ENCODE data around the gene LPAR3. TPM values are rescaled to one million over a fixed set of nuclear protein-coding genes. Genes with fewer than 3 reads are reported as not detected.

LPAR3 gene
- total RNA-seq, 1 experiment from 2014 or later, result 9.8 TPM

DNA sequence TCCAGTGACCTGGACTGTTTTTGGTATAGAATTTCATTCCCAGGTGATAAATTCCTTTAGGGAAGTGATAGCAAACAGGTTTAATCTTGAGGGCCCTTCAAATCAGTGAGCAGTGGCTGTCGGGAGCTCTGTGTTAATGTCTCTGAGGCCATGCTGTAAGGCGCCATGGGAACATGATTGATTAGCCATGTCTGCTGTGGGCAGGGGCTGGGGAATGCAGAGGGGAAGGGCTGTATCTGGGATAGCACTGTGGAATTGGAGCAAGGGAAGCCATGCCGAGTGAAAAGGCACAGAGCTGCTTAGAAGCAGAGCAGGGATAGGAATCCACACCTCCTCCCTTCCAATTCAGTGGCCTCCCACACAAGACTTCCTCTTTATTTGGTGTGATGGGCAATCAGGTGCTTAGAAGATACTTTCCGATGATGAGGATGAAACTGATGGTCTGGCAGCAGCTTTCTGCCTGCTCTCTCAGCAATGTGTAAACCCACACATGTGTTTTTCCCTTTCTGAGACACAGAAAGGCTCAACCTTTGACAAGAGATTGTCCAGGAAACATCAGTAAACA, 119.0 kb downstream of the LPAR3 start:
- intact Hi-C loops (cut with micrococcal nuclease), result loop anchor here (2.0 to 10.0 kb wide), 3 partner anchors 17 to 869 kb away; partner anchors contain the start of gene PRKACB
- Histone ChIP-seq H3K9me2 (replicated peaks; ENCODE audit: low read length) (no peaks in the 10 kb centered on the region), H3K36me3 (ENCODE audit: low read depth, low read length) (no peaks in the 10 kb centered on the region), H3K4me3 (ENCODE audit: low read length) (no peak overlapping the region), H3F3A (ENCODE audit: low read length, unreplicated experiment) (peaks cover 14% of the 10 kb centered on the region), H3K9me3 (ENCODE audit: low read length) (no peaks in the 10 kb centered on the region), H3K4me2 (ENCODE audit: low read length) (peak overlapping the region; percentile 70), H3K9ac (ENCODE audit: low read length) (peak overlapping the region; percentile 83), H3K27ac (ENCODE audit: low read length) (peak overlapping the region; percentile 99), H3K27me3 (ENCODE audit: low read length) (no peaks in the 10 kb centered on the region), H4K20me1 (ENCODE audit: low read length) (no peaks in the 10 kb centered on the region), H3K4me1 (ENCODE audit: insufficient read depth, low read length) (peaks cover 59% of the 10 kb centered on the region), H3K79me2 (ENCODE audit: low read length) (no peaks in the 10 kb centered on the region), H2AFZ (ENCODE audit: low read length) (no peak overlapping the region)
- no TSS peak for BruUV-seq (replicated peaks)
- DNase-seq (no peak), ATAC-seq (no peak)
- no peak for TF ChIP-seq EZH2phosphoT487 (IDR thresholded peaks at IDR 0.05; ENCODE audit: borderline replicate concordance, low read length)
- TF ChIP-seq, protein P1, sequence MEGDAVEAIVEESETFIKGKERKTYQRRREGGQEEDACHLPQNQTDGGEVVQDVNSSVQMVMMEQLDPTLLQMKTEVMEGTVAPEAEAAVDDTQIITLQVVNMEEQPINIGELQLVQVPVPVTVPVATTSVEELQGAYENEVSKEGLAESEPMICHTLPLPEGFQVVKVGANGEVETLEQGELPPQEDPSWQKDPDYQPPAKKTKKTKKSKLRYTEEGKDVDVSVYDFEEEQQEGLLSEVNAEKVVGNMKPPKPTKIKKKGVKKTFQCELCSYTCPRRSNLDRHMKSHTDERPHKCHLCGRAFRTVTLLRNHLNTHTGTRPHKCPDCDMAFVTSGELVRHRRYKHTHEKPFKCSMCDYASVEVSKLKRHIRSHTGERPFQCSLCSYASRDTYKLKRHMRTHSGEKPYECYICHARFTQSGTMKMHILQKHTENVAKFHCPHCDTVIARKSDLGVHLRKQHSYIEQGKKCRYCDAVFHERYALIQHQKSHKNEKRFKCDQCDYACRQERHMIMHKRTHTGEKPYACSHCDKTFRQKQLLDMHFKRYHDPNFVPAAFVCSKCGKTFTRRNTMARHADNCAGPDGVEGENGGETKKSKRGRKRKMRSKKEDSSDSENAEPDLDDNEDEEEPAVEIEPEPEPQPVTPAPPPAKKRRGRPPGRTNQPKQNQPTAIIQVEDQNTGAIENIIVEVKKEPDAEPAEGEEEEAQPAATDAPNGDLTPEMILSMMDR (conservative IDR thresholded peaks at IDR 0.05; ENCODE audit: low read depth, low read length), result no peak
- no peak for TF ChIP-seq EZH2 (IDR thresholded peaks at IDR 0.05; ENCODE audit: low read length, unreplicated experiment)
- ChIA-PET CTCF (no interaction called here), POLR2A (ENCODE audit: unreplicated experiment) (interaction anchor here (0.6 kb wide), 1 partner anchor 338 kb away, joined by 11 read pairs; no protein-coding TSS in a partner anchor)

DNA sequence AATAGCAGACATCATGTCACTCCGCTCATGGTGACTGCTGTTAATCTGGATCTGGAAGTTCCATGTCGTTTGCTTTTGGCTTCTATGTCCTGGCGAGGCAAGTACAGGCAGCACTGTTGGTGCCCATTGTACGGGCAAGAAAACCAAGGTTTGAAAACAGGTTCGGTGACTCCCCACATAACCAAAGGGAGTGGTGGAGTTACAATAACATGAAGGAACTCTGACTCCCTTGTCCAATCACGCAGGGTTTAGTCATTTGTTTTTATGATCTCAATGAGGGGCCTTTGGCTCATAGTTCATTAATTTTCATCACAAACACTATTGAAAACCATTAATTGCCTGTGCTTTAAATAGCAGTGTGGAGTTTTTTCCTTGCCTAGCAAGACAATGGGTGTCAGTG, 119.8 kb downstream of the LPAR3 start:
- H2AFZ ChIP-seq (ENCODE audit: low read length), result no peak overlapping the region
- H3K9me3 ChIP-seq (ENCODE audit: low read length), result no peaks in the 10 kb centered on the region
- H3K36me3 ChIP-seq (ENCODE audit: low read depth, low read length), result no peaks in the 10 kb centered on the region
- no peak for TF ChIP-seq EZH2 (IDR thresholded peaks at IDR 0.05; ENCODE audit: low read length, unreplicated experiment)
- no peak for TF ChIP-seq EZH2phosphoT487 (IDR thresholded peaks at IDR 0.05; ENCODE audit: borderline replicate concordance, low read length)
- TF ChIP-seq, protein P1 (conservative IDR thresholded peaks at IDR 0.05; ENCODE audit: low read depth, low read length), result no peak
- peaks cover 14% of the 10 kb centered on the region for H3F3A ChIP-seq (ENCODE audit: low read length, unreplicated experiment)
- H3K4me2 ChIP-seq (ENCODE audit: low read length), result peak overlapping the region; percentile 70
- H3K4me1 ChIP-seq (ENCODE audit: insufficient read depth, low read length), result peaks cover 52% of the 10 kb centered on the region
- no TSS peak for BruUV-seq (replicated peaks)
- CTCF ChIA-PET, result no interaction called here
- no peaks in the 10 kb centered on the region for H3K79me2 ChIP-seq (ENCODE audit: low read length)
- no peak overlapping the region for H3K4me3 ChIP-seq (ENCODE audit: low read length)
- H3K9ac ChIP-seq (ENCODE audit: low read length), result peak overlapping the region; percentile 83
- DNase-seq (peak; percentile 67), ATAC-seq (no peak)
- POLR2A ChIA-PET (ENCODE audit: unreplicated experiment), result interaction anchor here (0.6 kb wide), 1 partner anchor 337 kb away, joined by 11 read pairs; no protein-coding TSS in a partner anchor
- no peaks in the 10 kb centered on the region for H4K20me1 ChIP-seq (ENCODE audit: low read length)
- intact Hi-C loops (cut with micrococcal nuclease), result loop anchor here (2.0 to 10.0 kb wide), 3 partner anchors 16 to 868 kb away; partner anchors contain the start of gene PRKACB
- peak overlapping the region; percentile 99 for H3K27ac ChIP-seq (ENCODE audit: low read length)
- H3K9me2 ChIP-seq (replicated peaks; ENCODE audit: low read length), result no peaks in the 10 kb centered on the region
- H3K27me3 ChIP-seq (ENCODE audit: low read length), result no peaks in the 10 kb centered on the region

DNA sequence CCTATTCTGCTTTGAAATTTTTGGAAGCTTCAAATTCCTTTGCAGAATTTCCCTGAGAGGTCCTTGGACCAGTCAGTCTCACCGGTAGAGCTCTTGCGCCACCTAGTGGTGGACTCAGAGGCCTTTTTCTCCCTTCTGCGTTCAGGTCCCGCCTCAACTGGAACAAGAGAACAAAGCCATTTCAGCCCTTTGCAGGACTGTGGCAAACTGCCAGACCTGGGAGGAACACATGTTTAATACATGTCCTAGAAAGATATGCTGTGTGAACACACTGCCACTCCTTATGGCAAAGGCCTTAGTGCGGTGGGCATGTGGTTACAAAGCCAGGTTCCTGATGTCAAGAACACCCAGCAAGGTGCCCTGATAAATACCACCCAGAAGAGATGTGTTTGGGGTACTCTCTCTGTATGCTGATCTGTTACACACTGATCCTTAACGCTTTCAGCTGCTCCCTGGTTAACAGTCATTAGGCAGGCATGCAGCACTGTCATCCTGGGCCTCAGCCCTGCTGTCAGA, 120.5 kb downstream of the LPAR3 start:
- no peaks in the 10 kb centered on the region for H3K9me3 ChIP-seq (ENCODE audit: low read length)
- H3K4me1 ChIP-seq (ENCODE audit: insufficient read depth, low read length), result peaks cover 49% of the 10 kb centered on the region
- H3K4me3 ChIP-seq (ENCODE audit: low read length), result no peak overlapping the region
- H3K9ac ChIP-seq (ENCODE audit: low read length), result peak overlapping the region; percentile 83
- peak overlapping the region; percentile 99 for H3K27ac ChIP-seq (ENCODE audit: low read length)
- peak; percentile 31 for ATAC-seq
- DNase-seq, result peak; percentile 92
- peak overlapping the region; percentile 70 for H3K4me2 ChIP-seq (ENCODE audit: low read length)
- H4K20me1 ChIP-seq (ENCODE audit: low read length), result no peaks in the 10 kb centered on the region
- intact Hi-C loops (cut with micrococcal nuclease), result loop anchor here (1.0 to 10.0 kb wide), 5 partner anchors 16 to 868 kb away; partner anchors contain the start of gene PRKACB
- no peaks in the 10 kb centered on the region for H3K9me2 ChIP-seq (replicated peaks; ENCODE audit: low read length)
- H3K79me2 ChIP-seq (ENCODE audit: low read length), result no peaks in the 10 kb centered on the region
- no TSS peak for BruUV-seq (replicated peaks)
- POLR2A ChIA-PET (ENCODE audit: unreplicated experiment), result no interaction called here
- peak overlapping the region; percentile 10; the same call in 1 of the 2 replicates for H2AFZ ChIP-seq (ENCODE audit: low read length)
- CTCF ChIA-PET, result interaction anchor here (0.6 kb wide), 3 partner anchors 151 to 645 kb away, joined by 3 read pairs; partner anchors contain the start of gene PRKACB
- H3F3A ChIP-seq (ENCODE audit: low read length, unreplicated experiment), result peaks cover 14% of the 10 kb centered on the region
- no peaks in the 10 kb centered on the region for H3K36me3 ChIP-seq (ENCODE audit: low read depth, low read length)
- H3K27me3 ChIP-seq (ENCODE audit: low read length), result no peaks in the 10 kb centered on the region
- TF ChIP-seq EZH2phosphoT487 (IDR thresholded peaks at IDR 0.05; ENCODE audit: borderline replicate concordance, low read length), result no peak
- TF ChIP-seq EZH2 (IDR thresholded peaks at IDR 0.05; ENCODE audit: low read length, unreplicated experiment), result no peak
- TF ChIP-seq, protein P1 (conservative IDR thresholded peaks at IDR 0.05; ENCODE audit: low read depth, low read length), result peak; percentile 93

Measured in PC-3 (cell line).